GM23248 (cell line): ENCODE data around the gene TSEN2.

ENCODE experiments used
- EZH2 ChIP-seq: fragments of 200-600 bp; sonication (generic); IDR thresholded peaks from 2 replicates; pipeline ENCODE4 v1.6.1; 2018; ENCODE audit warnings: antibody characterized with exemption, mild to moderate bottlenecking; ENCODE audit not compliant: insufficient read depth, poor library complexity, severe bottlenecking
- EZH2phosphoT487 ChIP-seq: fragments of 200-600 bp; sonication (generic); IDR thresholded peaks from 2 replicates; pipeline ENCODE4 v1.6.1; 2018; ENCODE audit warnings: antibody characterized with exemption, moderate library complexity, mild to moderate bottlenecking, low read depth; ENCODE audit not compliant: insufficient read depth

GRCh38 chr3:12557473-12558100 lies 73.3 kb downstream of the TSEN2 start:
- TF ChIP-seq EZH2: no peak
- no peak for TF ChIP-seq EZH2phosphoT487
